ENCODE results near the gene PPIP5K2. TPM values are rescaled to one million over a fixed set of nuclear protein-coding genes. Genes with fewer than 3 reads are reported as not detected.

Gene PPIP5K2
- total RNA-seq, 4 donors from 2014 or later, result 30.1 to 36.9 (median 33.7) TPM

- no peak for ATAC-seq (ENCODE audit: low FRiP score)
- TF ChIP-seq CTCF (IDR thresholded peaks at IDR 0.05), result no peak
- no peak for DNase-seq (ENCODE audit: low spot score)
Measured at GRCh38 chr5:103120607-103121200, 603 bp downstream of the PPIP5K2 start.

GRCh38 chr5:103122242-103122641 is 2.1 kb downstream of the PPIP5K2 start:
- DNase-seq (ENCODE audit: low spot score), result no peak
- no peak for TF ChIP-seq CTCF (IDR thresholded peaks at IDR 0.05)
- no peak for ATAC-seq (ENCODE audit: low FRiP score)

GRCh38 chr5:103126557-103126956 is 6.5 kb downstream of the PPIP5K2 start:
- no peak for ATAC-seq (ENCODE audit: low FRiP score)
- no peak for DNase-seq (ENCODE audit: low spot score)
- TF ChIP-seq CTCF (IDR thresholded peaks at IDR 0.05), result no peak

GRCh38 chr5:103127292-103127817 is 7.3 kb downstream of the PPIP5K2 start:
- DNase-seq (ENCODE audit: low spot score) (no peak), ATAC-seq (ENCODE audit: low FRiP score) (no peak)
- TF ChIP-seq CTCF (IDR thresholded peaks at IDR 0.05), result no peak

- TF ChIP-seq CTCF (IDR thresholded peaks at IDR 0.05), result no peak
- DNase-seq (ENCODE audit: low spot score), result no peak
- no peak for ATAC-seq (ENCODE audit: low FRiP score)
Measured at GRCh38 chr5:103128202-103128601, 8.1 kb downstream of the PPIP5K2 start.

- TF ChIP-seq CTCF (IDR thresholded peaks at IDR 0.05), result no peak
- ATAC-seq (ENCODE audit: low FRiP score) (no peak), DNase-seq (ENCODE audit: low spot score) (no peak)
Measured at GRCh38 chr5:103132684-103133083, 12.6 kb downstream of the PPIP5K2 start.

GRCh38 chr5:103133231-103133630 is 13.1 kb downstream of the PPIP5K2 start:
- DNase-seq (ENCODE audit: low spot score) (no peak), ATAC-seq (ENCODE audit: low FRiP score) (no peak)
- TF ChIP-seq CTCF (IDR thresholded peaks at IDR 0.05), result no peak

Measured in omental fat pad (tissue), 4 donors.